GM19099 (cell line): ENCODE results near the gene MEP1B.

Experiments
- POLR2A ChIP-seq: IDR thresholded peaks from 3 replicates; pipeline ENCODE4 v1.6.1; 2011; ENCODE audit warnings: low read depth; ENCODE audit not compliant: insufficient read length; ENCODE audit errors: extremely low read depth

The MEP1B gene

GRCh38 chr18:32201948-32202672 is 12.3 kb downstream of the MEP1B start:
- no peak for TF ChIP-seq POLR2A

DNA sequence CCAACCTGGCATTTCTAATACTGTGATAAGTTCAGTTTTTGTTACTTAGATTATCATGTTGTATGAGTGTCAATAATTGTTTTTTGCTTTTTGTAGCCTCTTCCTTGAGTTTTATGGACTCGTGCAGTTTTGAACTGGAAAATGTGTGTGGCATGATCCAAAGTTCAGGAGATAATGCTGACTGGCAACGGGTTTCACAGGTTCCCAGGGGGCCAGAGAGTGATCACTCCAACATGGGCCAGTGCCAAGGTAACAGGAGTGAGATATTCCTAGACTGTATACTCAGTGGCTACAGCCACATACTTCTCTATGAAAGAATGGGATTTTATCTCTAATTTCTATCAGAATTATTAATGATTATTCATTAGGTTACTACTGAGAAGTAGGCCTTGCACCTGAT is 18.2 kb downstream of the MEP1B start:
- TF ChIP-seq POLR2A, result no peak

GRCh38 chr18:32208577-32208976 is 18.7 kb downstream of the MEP1B start:
- no peak for TF ChIP-seq POLR2A

DNA sequence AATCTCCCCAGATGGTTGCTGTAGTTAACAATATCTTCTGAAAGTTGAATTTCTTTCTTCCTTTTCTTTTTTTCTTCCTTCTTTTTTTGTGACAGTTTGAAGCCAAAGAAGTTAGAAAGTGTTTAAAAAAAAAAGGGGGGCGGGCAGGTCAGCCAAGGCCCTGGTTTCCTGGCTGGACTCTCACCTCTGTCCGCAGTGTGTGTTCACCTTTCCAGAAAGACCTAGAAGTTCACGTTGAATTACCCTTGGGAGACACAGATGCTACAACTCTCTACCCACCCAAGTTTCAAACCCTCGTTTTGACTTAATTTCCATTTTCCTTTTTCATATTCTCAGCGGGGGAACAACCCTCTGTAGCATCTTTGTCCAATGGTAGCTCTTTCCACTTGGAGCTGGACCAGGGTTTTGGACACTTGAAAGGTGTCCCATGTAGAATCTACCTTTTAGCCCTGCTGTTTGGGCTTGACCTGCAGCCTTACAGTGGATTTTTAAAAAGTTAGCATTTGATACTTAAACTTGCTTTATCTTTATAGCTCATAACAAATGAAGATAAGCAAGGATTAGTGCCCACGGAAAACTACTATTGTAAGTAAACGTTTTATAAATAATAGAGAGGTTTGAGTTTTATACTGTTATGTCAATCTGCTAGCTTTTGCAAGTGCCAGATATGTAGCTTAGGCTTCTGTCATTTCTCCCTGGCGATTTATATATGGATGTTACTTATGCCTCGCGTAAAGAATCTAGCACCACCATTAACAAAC is 20.0 kb downstream of the MEP1B start:
- TF ChIP-seq POLR2A, result no peak

GRCh38 chr18:32213693-32214092 is 23.9 kb downstream of the MEP1B start:
- TF ChIP-seq POLR2A, result no peak

- no peak for TF ChIP-seq POLR2A
Observed at GRCh38 chr18:32216390-32216789, 26.6 kb downstream of the MEP1B start.

GRCh38 chr18:32219431-32220018 is 29.7 kb downstream of the MEP1B start:
- TF ChIP-seq POLR2A, result no peak

DNA sequence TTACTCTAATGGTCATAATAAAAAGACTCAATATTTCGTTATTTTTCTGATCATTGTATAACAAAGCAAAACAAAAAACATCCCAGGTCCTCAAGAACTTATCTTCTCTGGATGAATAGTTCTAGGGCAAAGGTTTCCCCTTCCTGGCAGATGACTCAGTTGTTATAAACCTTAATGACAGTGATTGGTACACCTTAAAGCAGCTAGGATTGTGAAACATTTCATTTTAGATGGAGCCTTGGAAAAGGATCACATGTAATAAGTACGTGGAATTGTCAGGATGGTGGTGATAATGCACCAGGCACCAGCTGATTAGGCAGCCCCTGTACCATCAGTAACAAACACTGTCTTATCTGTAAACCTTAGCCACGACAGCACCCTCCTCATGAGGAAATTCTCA is 47.2 kb downstream of the MEP1B start:
- no peak for TF ChIP-seq POLR2A

- no peak for TF ChIP-seq POLR2A
Observed at GRCh38 chr18:32238635-32239268, 48.9 kb downstream of the MEP1B start.

DNA sequence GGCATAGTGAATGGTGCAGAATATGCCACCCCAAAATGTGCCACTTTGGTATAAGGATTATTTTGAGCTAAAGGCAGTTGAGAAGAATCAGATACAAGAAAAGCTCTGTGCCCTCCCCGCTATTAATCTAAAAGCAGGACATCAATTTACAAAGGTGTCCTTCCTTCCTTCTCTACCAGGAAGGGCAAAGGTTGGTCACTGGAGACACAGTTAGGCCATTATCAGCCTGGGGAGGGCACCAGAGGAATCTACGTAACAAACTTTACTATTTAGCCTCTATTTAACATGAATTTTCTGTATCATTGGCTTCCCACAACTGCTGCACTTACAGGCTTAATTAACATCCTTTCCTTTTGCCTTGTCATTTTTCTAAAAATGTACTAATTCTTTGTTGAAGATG is 52.6 kb downstream of the MEP1B start:
- TF ChIP-seq POLR2A, result no peak

DNA sequence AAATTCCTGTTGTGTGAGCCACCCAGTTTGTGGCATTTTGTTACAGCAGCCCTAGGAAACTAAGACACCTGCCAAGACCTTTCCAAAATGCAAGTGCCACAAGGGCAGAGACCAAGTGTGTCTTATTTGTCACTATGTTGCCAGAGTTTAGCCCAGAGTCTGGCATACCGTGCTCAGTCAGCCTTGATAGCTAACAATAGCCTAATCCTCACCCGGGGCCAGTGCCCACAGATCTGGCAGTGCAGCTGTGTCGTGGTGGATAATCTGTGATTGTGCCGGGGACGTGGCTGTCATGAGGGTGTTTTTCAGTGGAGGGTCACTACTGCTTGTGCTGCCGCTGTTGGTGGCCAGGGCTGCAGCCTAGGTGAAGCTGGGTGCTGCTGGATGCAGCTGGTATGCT is 53.5 kb downstream of the MEP1B start:
- no peak for TF ChIP-seq POLR2A

GRCh38 chr18:32244881-32245280 is 55.0 kb downstream of the MEP1B start:
- TF ChIP-seq POLR2A, result no peak

DNA sequence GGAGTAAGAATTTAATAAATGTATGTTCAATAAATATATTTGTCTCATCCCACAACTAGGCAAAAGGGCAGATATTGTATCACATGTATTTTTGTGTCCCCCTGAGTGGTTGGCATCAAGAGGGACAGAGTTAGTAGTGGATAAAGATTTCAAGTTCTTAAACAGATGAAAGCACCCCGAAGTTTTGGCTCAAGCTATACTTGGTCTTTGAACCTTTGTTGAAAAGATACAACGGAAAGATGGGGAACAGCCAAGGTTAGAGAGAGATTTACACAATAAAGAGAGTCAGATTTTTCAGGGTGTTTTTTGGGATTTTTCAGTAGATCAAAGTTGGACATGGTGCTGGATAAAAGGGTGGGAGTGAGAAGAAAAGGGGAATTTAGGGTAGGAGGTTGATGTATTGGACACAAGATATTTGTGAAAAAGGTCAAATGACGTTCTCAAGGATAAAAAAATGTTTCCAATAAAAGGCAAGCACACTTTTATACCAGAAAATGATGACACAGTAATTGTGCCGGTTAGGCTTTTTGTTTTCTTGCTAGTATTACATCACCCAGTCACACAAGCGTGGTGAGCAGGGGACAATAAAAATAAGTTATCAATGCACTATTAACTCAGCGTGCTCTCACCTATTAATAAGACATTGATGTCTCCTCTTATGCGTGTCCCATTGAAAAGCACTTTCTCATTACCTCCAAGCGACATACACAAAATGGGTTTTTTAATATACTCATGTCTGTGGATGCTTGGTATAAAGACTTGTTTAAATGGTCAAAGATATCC is 59.5 kb downstream of the MEP1B start:
- no peak for TF ChIP-seq POLR2A

GRCh38 chr18:32251466-32251865 is 61.6 kb downstream of the MEP1B start:
- TF ChIP-seq POLR2A, result no peak
